OCI-LY1 (cell line): Measurements from ENCODE around the gene DMRTB1.

Source experiments
- H2AFZ ChIP-seq: fragments of 200-600 bp; sonication (generic), shearing (Covaris generic); 2 replicates; pipeline ENCODE4 v1.6.0; 2014; ENCODE audit warnings: antibody characterized with exemption, mild to moderate bottlenecking, low read length
- H3F3A ChIP-seq: fragments of 200-600 bp; sonication (generic), shearing (Covaris generic); 2 replicates; pipeline ENCODE4 v1.6.0; 2014; ENCODE audit warnings: mild to moderate bottlenecking, antibody characterized with exemption, low read length, moderate library complexity; ENCODE audit not compliant: insufficient read depth
- H3K27ac ChIP-seq: fragments of 200-600 bp; sonication (generic); 2 replicates; pipeline ENCODE4 v1.5.1; 2014; ENCODE audit warnings: low read length, mixed run types, mild to moderate bottlenecking, low read depth; ENCODE audit not compliant: poor library complexity, severe bottlenecking
- H3K27me3 ChIP-seq: fragments of 200-600 bp; sonication (generic); 2 replicates; pipeline ENCODE4 v1.6.0; 2014; ENCODE audit warnings: antibody characterized with exemption, mild to moderate bottlenecking, low read length, moderate library complexity; ENCODE audit not compliant: insufficient read depth
- H3K36me3 ChIP-seq: fragments of 200-600 bp; sonication (generic); 2 replicates; pipeline ENCODE4 v1.6.1; 2014; ENCODE audit warnings: mild to moderate bottlenecking, antibody characterized with exemption, low read length, moderate library complexity, mixed read lengths; ENCODE audit not compliant: insufficient read depth
- H3K4me1 ChIP-seq: fragments of 200-600 bp; sonication (generic); 2 replicates; pipeline ENCODE4 v1.5.1; 2014; ENCODE audit warnings: mild to moderate bottlenecking, low read length, moderate library complexity; ENCODE audit not compliant: insufficient read depth, severe bottlenecking
- H3K4me2 ChIP-seq: fragments of 200-600 bp; sonication (generic), shearing (Covaris generic); 2 replicates; pipeline ENCODE4 v1.6.1; 2014; ENCODE audit warnings: low read length
- H3K4me3 ChIP-seq: fragments of 200-600 bp; sonication (generic); 2 replicates; pipeline ENCODE4 v1.5.1; 2014; ENCODE audit warnings: low read length, low read depth, mild to moderate bottlenecking, mixed read lengths; ENCODE audit not compliant: poor library complexity, severe bottlenecking
- H3K79me2 ChIP-seq: fragments of 200-600 bp; shearing (Covaris generic); 2 replicates; pipeline ENCODE4 v1.6.1; 2016; ENCODE audit warnings: mixed run types, low read length, mixed read lengths; ENCODE audit not compliant: insufficient read depth
- H3K9ac ChIP-seq: fragments of 200-600 bp; sonication (generic), shearing (Covaris generic); 2 replicates; pipeline ENCODE4 v1.6.1; 2014; ENCODE audit warnings: mild to moderate bottlenecking, low read length, mixed read lengths
- H3K9me2 ChIP-seq: fragments of 200-600 bp; sonication (generic), shearing (Covaris generic); 2 replicates; pipeline ENCODE4 v1.6.1; 2014; ENCODE audit warnings: low read depth, mild to moderate bottlenecking, low read length, mixed read lengths
- H3K9me3 ChIP-seq: fragments of 200-600 bp; shearing (Covaris generic); 2 replicates; pipeline ENCODE4 v1.6.1; 2014; ENCODE audit warnings: low read length, mixed read lengths
- H4K20me1 ChIP-seq: fragments of 200-600 bp; sonication (generic), shearing (Covaris generic); 2 replicates; pipeline ENCODE4 v1.6.0; 2016; ENCODE audit warnings: mild to moderate bottlenecking, low read length; ENCODE audit not compliant: insufficient read depth
- CTCF ChIP-seq: fragments of 200-600 bp; sonication (generic), shearing (Covaris generic); IDR thresholded peaks from 2 replicates; pipeline ENCODE4 v1.5.1; 2017; ENCODE audit warnings: mild to moderate bottlenecking, antibody characterized with exemption, low read length, moderate library complexity, mixed read lengths
- EZH2 ChIP-seq: fragments of 200-600 bp; sonication (generic), shearing (Covaris generic); IDR thresholded peaks from 2 replicates; pipeline ENCODE4 v1.8.0; 2017; ENCODE audit warnings: borderline replicate concordance, mixed run types, mild to moderate bottlenecking, antibody characterized with exemption, low read length, moderate library complexity, mixed read lengths

Gene DMRTB1

GRCh38 chr1:53511933-53512806 lies 53.0 kb downstream of the DMRTB1 start:
- no peaks in the 10 kb centered on the region for H3K79me2 ChIP-seq
- H2AFZ ChIP-seq, result no peak overlapping the region
- no peaks in the 10 kb centered on the region for H3K36me3 ChIP-seq
- H3K4me2 ChIP-seq, result no peak overlapping the region
- H3K27me3 ChIP-seq, result peaks cover 10% of the 10 kb centered on the region
- no peak overlapping the region for H3K27ac ChIP-seq
- no peaks in the 10 kb centered on the region for H4K20me1 ChIP-seq
- H3K9me3 ChIP-seq, result no peaks in the 10 kb centered on the region
- H3F3A ChIP-seq, result no peaks in the 10 kb centered on the region
- no peak overlapping the region for H3K4me3 ChIP-seq
- no peak overlapping the region for H3K9ac ChIP-seq
- TF ChIP-seq EZH2 (no peak), CTCF (no peak)
- H3K9me2 ChIP-seq, result no peaks in the 10 kb centered on the region
- no peaks in the 10 kb centered on the region for H3K4me1 ChIP-seq

DNA sequence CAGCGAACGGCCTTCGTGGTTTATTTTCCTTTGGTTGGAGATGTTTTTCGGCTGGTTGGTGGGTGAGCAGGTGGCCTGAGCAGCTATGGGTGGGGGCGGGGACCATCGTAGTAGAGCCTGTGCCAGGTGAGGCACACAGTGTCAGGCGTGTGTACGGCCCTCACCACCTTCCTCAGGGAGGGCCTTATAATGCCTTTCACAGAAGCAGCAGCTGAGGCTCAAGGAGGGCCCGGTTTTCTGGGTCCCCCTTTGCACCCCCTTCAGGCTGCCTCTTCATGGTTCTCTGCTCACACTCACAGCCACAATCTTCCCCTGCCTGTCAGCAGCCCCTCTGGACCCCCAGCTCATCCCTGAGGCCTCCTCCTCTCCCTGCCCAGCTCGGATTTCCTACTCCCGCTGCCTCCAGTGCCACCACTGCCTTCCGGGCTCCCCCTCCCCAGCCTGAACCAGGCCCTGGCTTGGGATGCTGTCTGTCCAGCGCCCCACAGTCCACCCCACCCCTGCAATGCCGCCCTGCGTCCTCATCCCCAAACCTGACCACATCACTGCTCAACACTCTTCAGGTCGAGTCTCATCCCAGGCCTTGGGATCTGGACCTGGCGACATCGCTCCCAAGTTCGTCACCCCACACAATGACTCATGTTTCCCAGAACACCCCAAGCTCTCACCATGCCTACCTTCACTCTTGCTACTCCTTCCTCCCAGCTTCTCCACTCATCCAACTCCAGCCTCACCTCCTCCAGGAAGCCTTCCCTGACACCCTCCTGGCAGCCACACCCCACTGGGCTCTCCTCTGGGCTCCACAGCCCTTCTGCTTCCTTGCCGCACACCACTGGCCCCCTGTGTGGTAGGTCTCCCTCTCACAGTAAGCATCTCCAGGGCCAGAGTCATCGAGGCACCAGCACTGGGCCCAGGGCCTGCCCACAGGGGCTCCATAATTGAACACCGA lies 53.9 kb downstream of the DMRTB1 start:
- H3K27me3 ChIP-seq, result peaks cover 10% of the 10 kb centered on the region
- H3K79me2 ChIP-seq, result no peaks in the 10 kb centered on the region
- H4K20me1 ChIP-seq, result no peaks in the 10 kb centered on the region
- H3K9ac ChIP-seq, result no peak overlapping the region
- no peaks in the 10 kb centered on the region for H3K9me3 ChIP-seq
- no peak overlapping the region for H3K4me2 ChIP-seq
- H3K4me1 ChIP-seq, result no peaks in the 10 kb centered on the region
- H3F3A ChIP-seq, result no peaks in the 10 kb centered on the region
- no peak overlapping the region for H3K4me3 ChIP-seq
- no peak overlapping the region for H2AFZ ChIP-seq
- TF ChIP-seq CTCF, result no peak
- no peak for TF ChIP-seq EZH2
- no peaks in the 10 kb centered on the region for H3K9me2 ChIP-seq
- H3K36me3 ChIP-seq, result no peaks in the 10 kb centered on the region
- H3K27ac ChIP-seq, result no peak overlapping the region

DNA sequence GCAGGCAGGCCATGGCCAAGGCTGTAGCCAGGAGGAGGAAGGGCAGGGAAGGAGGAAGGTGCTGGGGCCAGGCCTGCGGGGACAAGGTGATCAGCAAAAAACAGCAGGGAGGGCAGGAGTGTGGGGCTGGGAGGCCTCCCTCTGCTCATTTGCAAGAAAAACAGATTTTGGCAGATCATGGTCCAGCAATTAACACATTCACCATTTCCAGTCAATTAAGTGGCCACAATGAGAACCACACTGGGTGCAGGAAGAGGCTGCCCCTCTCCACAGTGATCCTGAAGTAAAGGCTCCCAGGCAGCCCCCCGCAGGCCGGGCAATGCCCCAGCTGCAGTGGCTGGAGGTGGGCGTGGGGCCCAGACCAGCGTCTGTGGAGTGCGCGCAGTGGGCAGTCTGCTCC lies 54.6 kb downstream of the DMRTB1 start:
- Histone ChIP-seq H3K27me3 (peaks cover 10% of the 10 kb centered on the region), H3K4me3 (no peak overlapping the region), H4K20me1 (no peaks in the 10 kb centered on the region), H3K9me2 (no peaks in the 10 kb centered on the region), H3K36me3 (no peaks in the 10 kb centered on the region), H3K4me1 (no peaks in the 10 kb centered on the region), H3K79me2 (no peaks in the 10 kb centered on the region), H3K9me3 (no peaks in the 10 kb centered on the region), H2AFZ (no peak overlapping the region), H3K4me2 (no peak overlapping the region), H3K9ac (no peak overlapping the region), H3F3A (no peaks in the 10 kb centered on the region), H3K27ac (no peak overlapping the region)
- TF ChIP-seq EZH2, result no peak
- no peak for TF ChIP-seq CTCF
